GM15510 (cell line): ENCODE measurements around the gene SMG1.

Experiments
- POLR2A ChIP-seq: IDR thresholded peaks from 3 replicates; pipeline ENCODE4 v1.6.1; 2011; ENCODE audit warnings: borderline replicate concordance; ENCODE audit not compliant: insufficient read length; ENCODE audit errors: extremely low read depth

SMG1 gene

GRCh38 chr16:18942061-18942460, 15.9 kb upstream of the SMG1 start:
- TF ChIP-seq POLR2A: no peak

DNA sequence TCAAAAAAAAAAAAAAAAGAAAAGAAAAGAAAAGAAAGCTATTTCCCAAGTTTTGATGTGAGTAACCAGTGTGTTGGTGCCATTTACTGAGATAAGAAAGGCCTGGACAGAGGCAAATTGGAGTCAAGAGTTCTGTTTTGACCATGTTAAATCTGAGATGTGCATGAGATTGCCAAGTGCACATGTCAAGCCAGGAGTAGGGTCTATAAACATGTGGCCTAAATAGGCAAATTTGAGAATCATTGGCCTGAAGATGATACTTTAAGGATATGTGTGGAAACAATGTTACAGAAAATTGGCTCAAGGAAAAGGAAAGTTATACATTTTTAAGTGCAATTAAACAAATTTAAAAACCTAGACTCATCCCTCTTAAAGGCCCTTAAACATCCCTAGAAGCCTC, 15.3 kb upstream of the SMG1 start:
- TF ChIP-seq POLR2A: no peak

DNA sequence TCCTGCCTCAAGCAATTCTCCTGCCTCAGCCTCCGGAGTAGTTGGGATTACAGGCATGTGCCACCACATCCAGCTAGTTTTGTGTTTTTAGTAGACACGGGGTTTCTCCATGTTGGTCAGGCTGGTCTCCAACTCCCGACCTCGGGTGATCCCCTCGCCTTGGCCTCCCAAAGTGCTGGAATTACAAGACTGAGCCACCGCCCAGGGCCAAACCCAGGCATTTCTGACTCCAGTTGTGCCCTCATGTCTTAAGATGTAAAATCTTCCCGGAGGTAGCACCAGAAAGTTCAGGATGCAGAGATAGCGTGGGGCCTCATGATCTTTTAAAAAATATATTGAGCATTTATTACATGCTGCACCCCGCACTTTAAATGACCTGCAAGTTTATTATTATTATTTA, 12.8 kb upstream of the SMG1 start:
- no peak for TF ChIP-seq POLR2A

- no peak for TF ChIP-seq POLR2A
Observed at GRCh38 chr16:18937390-18937789, 11.2 kb upstream of the SMG1 start.

- no peak for TF ChIP-seq POLR2A
Observed at GRCh38 chr16:18936727-18937340, 10.6 kb upstream of the SMG1 start.

DNA sequence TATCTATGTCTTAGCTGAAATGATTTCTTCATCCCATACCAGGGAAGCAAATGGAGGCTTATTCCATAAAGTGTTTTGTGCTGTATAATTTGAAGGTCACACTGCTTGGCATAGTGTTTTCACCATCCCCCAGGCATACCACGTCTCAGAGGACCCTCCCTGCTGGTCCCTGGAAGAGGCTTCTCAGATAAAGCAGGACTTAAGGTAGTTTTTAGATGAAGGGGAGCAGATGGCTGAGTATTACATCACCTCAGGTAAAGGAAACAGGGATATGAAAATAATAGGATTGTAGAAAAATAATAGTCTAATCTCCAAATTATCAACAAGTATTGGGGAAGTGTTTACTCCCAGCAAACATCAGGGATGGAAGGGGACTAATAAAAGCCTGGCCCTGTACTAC, 7.3 kb upstream of the SMG1 start:
- TF ChIP-seq POLR2A: no peak

- TF ChIP-seq POLR2A: no peak
Observed at GRCh38 chr16:18932243-18932987, 6.2 kb upstream of the SMG1 start.

DNA sequence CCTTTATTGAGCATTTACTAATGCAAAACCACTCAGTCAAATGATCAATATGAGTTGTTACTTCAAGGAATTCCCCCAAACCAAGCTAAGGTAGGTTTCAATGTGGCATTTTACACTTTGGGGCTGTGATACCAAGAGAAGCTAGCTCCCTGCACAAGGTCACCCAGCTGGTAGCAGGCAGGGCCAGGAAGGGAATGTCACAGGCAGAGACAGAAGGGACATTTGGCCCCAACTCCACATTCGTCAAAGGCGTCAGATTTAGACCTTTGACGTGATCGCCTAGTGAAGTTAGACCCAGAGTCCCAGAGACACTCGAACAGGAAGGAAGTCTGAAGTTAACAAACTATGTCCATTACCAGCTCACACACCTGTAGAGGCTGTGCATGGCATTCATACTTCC, 5.5 kb upstream of the SMG1 start:
- no peak for TF ChIP-seq POLR2A

GRCh38 chr16:18855196-18855595, 71.0 kb downstream of the SMG1 start:
- no peak for TF ChIP-seq POLR2A

- no peak for TF ChIP-seq POLR2A
Observed at GRCh38 chr16:18853694-18854093, 72.5 kb downstream of the SMG1 start.

DNA sequence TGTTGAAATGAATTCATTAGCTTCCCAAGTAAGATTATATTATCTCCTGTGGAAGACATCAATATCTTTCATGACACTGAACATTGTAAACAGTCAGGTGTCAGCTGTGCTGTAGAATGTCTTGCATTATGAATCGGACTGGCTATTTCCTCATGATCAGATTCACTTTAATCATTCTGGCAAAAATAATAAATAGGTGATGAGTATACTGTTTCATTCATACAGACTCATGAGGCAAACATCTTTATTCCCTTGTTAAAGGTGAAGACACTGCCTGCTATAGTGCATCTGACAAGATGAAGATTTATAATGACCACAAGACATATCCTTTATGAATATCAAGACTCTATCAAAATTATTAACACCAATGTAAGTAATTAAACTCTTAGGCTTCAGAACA, 73.6 kb downstream of the SMG1 start:
- TF ChIP-seq POLR2A: no peak

DNA sequence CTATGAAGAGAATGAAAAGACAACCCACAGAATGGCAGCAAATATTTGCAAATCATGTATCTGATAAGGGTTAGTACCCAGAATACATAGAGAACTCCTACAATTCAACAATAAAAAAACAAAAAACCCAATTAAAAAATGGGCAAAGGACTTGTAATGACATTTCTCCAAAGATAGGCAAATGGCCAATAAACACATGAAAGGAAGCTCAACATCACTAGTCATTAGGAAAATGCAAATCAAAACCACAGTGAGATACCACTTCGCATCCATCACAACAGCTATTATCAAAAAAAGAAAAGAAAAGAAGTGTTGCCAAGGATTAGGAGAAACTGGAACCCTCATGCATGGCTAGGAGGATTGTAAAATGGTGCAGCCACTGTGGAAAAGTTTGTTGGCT, 79.8 kb downstream of the SMG1 start:
- no peak for TF ChIP-seq POLR2A

GRCh38 chr16:18842565-18842964, 83.6 kb downstream of the SMG1 start:
- no peak for TF ChIP-seq POLR2A

GRCh38 chr16:18841833-18842525, 84.2 kb downstream of the SMG1 start:
- TF ChIP-seq POLR2A: no peak

- no peak for TF ChIP-seq POLR2A
Observed at GRCh38 chr16:18839555-18839954, 86.7 kb downstream of the SMG1 start.

DNA sequence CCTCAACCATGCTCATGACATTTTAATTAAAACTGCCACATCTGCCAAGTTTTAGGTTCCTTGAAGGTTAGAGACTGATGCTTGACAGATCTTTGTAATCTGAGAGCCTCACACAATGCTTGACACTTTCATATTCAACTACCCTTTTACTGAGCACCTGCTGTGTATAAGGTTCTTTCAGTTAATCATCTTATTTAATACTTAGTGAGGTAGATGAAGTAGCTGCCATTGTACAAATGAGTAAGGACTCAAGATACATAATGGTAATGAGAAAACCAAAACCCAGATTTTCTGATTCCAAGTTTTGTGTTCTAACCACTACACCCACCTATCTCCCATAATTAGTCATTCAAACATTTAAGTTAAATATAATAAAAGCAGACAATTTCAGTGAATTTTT, 89.5 kb downstream of the SMG1 start:
- no peak for TF ChIP-seq POLR2A
